WTC11 (cell line): ENCODE measurements around the gene LAMA2. TPM values are rescaled to one million over a fixed set of nuclear protein-coding genes. Genes with fewer than 3 reads are reported as not detected.

Source experiments
- ATAC-seq: fragments of 200-7000 bp; cut with Tn5 transposase; 2 replicates; pipeline ENCODE4 v1.10.0; 2021; ENCODE audit warnings: mild to moderate bottlenecking, moderate library complexity
- CTCF ChIA-PET: fragments of 300-600 bp; sonication (Branson Sonifier 250); formaldehyde crosslinking; loops from one replicate; lab custom pipeline; 2021; ENCODE audit warnings: antibody characterized with exemption; lab: Charles Lee
- POLR2A ChIA-PET: fragments of 350-600 bp; sonication (Branson Sonifier 250); formaldehyde crosslinking; loops from one replicate; lab custom pipeline; 2021; ENCODE audit warnings: antibody characterized with exemption; lab: Charles Lee
- DNase-seq: peaks from one replicate; pipeline ENCODE4 v3.0.0; 2021; ENCODE audit warnings: low spot score
- H3K27ac Mint-ChIP-seq: 2 replicates; pipeline ENCODE4 v1.8.0; 2021; ENCODE audit warnings: mixed read lengths
- H3K27me3 Mint-ChIP-seq: 2 replicates; pipeline ENCODE4 v1.8.0; 2021; ENCODE audit warnings: low read depth, mild to moderate bottlenecking, moderate library complexity, mixed read lengths
- H3K36me3 Mint-ChIP-seq: 2 replicates; pipeline ENCODE4 v1.8.0; 2021; ENCODE audit warnings: mixed read lengths
- H3K4me1 Mint-ChIP-seq: 2 replicates; pipeline ENCODE4 v1.8.0; 2022; ENCODE audit warnings: mixed read lengths
- H3K4me3 Mint-ChIP-seq: 2 replicates; pipeline ENCODE4 v1.8.0; 2021; ENCODE audit warnings: mild to moderate bottlenecking, moderate library complexity, mixed read lengths
- H3K9me3 Mint-ChIP-seq: 2 replicates; pipeline ENCODE4 v1.8.0; 2021; ENCODE audit warnings: mixed read lengths
- CREB1 ChIP-seq: sonication (generic); formaldehyde crosslinking; IDR thresholded peaks from 2 replicates; pipeline ENCODE4 v1.8.0; 2023; ENCODE audit warnings: mild to moderate bottlenecking, missing genetic modification reagents
- CTCF ChIP-seq: fragments of 200-600 bp; IDR thresholded peaks from 2 replicates; pipeline ENCODE4 v1.8.0; 2022; ENCODE audit warnings: antibody characterized with exemption
- ESRRA ChIP-seq: sonication (generic); formaldehyde crosslinking; IDR thresholded peaks from 2 replicates; pipeline ENCODE4 v1.8.1; 2022; ENCODE audit warnings: mild to moderate bottlenecking, missing genetic modification reagents, borderline replicate concordance
- FOXK1 ChIP-seq: sonication (generic); formaldehyde crosslinking; IDR thresholded peaks from 2 replicates; pipeline ENCODE4 v1.8.0; 2022; ENCODE audit warnings: mild to moderate bottlenecking, moderate library complexity, missing genetic modification reagents
- FOXP4 ChIP-seq: sonication (generic); formaldehyde crosslinking; IDR thresholded peaks from 2 replicates; pipeline ENCODE4 v1.8.0; 2022; ENCODE audit warnings: mild to moderate bottlenecking, missing genetic modification reagents
- HMGA2 ChIP-seq: fragments of 250-450 bp; sonication (Bioruptor Pico); IDR thresholded peaks from 2 replicates; pipeline ENCODE4 v1.4.0; 2021; ENCODE audit warnings: mild to moderate bottlenecking, moderate library complexity
- IRF1 ChIP-seq: sonication (generic); formaldehyde crosslinking; IDR thresholded peaks from 2 replicates; pipeline ENCODE4 v1.8.0; 2023; ENCODE audit warnings: missing genetic modification reagents
- IRF2 ChIP-seq: sonication (generic); formaldehyde crosslinking; IDR thresholded peaks from 2 replicates; pipeline ENCODE4 v1.8.0; 2022; ENCODE audit warnings: low read depth, missing genetic modification reagents, borderline replicate concordance
- JUN ChIP-seq: sonication (generic); formaldehyde crosslinking; IDR thresholded peaks from 2 replicates; pipeline ENCODE4 v1.8.0; 2023; ENCODE audit warnings: mild to moderate bottlenecking, missing genetic modification reagents
- MXD4 ChIP-seq: fragments of 250-450 bp; sonication (Bioruptor Pico); IDR thresholded peaks from 2 replicates; pipeline ENCODE4 v1.8.0; 2021; ENCODE audit warnings: mild to moderate bottlenecking, moderate library complexity, borderline replicate concordance
- NFATC4 ChIP-seq: fragments of 250-450 bp; sonication (Bioruptor Pico); IDR thresholded peaks from 2 replicates; pipeline ENCODE4 v1.9.0; 2021; ENCODE audit warnings: mild to moderate bottlenecking
- OVOL2 ChIP-seq: fragments of 250-450 bp; sonication (Bioruptor Pico); IDR thresholded peaks from 2 replicates; pipeline ENCODE4 v1.9.0; 2021; ENCODE audit warnings: mild to moderate bottlenecking, borderline replicate concordance
- PRDM15 ChIP-seq: sonication (generic); formaldehyde crosslinking; IDR thresholded peaks from 2 replicates; pipeline ENCODE4 v1.8.0; 2022; ENCODE audit warnings: missing genetic modification reagents
- PREB ChIP-seq: sonication (generic); formaldehyde crosslinking; IDR thresholded peaks from 2 replicates; pipeline ENCODE4 v1.8.1; 2022; ENCODE audit warnings: mild to moderate bottlenecking, missing genetic modification reagents, moderate library complexity, borderline replicate concordance
- USF1 ChIP-seq: sonication (generic); formaldehyde crosslinking; IDR thresholded peaks from 2 replicates; pipeline ENCODE4 v1.8.0; 2022; ENCODE audit warnings: mild to moderate bottlenecking, missing genetic modification reagents
- ZNF281 ChIP-seq: sonication (generic); formaldehyde crosslinking; IDR thresholded peaks from 2 replicates; pipeline ENCODE4 v1.8.0; 2023; ENCODE audit warnings: mild to moderate bottlenecking, missing genetic modification reagents
- ZSCAN18 ChIP-seq: fragments of 250-450 bp; sonication (Bioruptor Pico); IDR thresholded peaks from 2 replicates; pipeline ENCODE4 v2.1.2; 2022; ENCODE audit warnings: mild to moderate bottlenecking, moderate library complexity
- total RNA-seq: library from RNA; stranded (reverse); gene quantifications from 3 replicates; pipeline ENCODE4 v1.2.3, GENCODE V29; 2021

LAMA2 gene
- total RNA-seq, 1 experiment from 2014 or later = 6.6 TPM

GRCh38 chr6:129262661-129263060 is 379.7 kb downstream of the LAMA2 start (continued):
- no peak for TF ChIP-seq JUN (CRISPR knock-in tag)
- TF ChIP-seq ZSCAN18 = no peak

GRCh38 chr6:129263176-129263575 is 380.2 kb downstream of the LAMA2 start:
- 0 out of 2 replicates have a peak, but pooled peaks cover 3% of the 10 kb centered on the region for H3K4me1 Mint-ChIP-seq
- no peak for ATAC-seq
- no peak overlapping the region for H3K4me3 Mint-ChIP-seq
- no peaks in the 10 kb centered on the region for H3K27me3 Mint-ChIP-seq
- CTCF ChIA-PET = no interaction called here
- H3K9me3 Mint-ChIP-seq = no peaks in the 10 kb centered on the region
- no peak for DNase-seq
- POLR2A ChIA-PET = no interaction called here
- no peaks in the 10 kb centered on the region for H3K36me3 Mint-ChIP-seq
- H3K27ac Mint-ChIP-seq = no peak overlapping the region
- TF ChIP-seq OVOL2 (no peak), ESRRA (no peak), PREB (CRISPR knock-in tag) (no peak)

- H3K4me1 Mint-ChIP-seq = 0 out of 2 replicates have a peak, but pooled peaks cover 3% of the 10 kb centered on the region
- H3K36me3 Mint-ChIP-seq = no peaks in the 10 kb centered on the region
- no peak for DNase-seq
- H3K27me3 Mint-ChIP-seq = no peaks in the 10 kb centered on the region
- CTCF ChIA-PET = no interaction called here
- H3K27ac Mint-ChIP-seq = no peak overlapping the region
- H3K9me3 Mint-ChIP-seq = no peaks in the 10 kb centered on the region
- no peak for ATAC-seq
- H3K4me3 Mint-ChIP-seq = no peak overlapping the region
- POLR2A ChIA-PET = no interaction called here
- TF ChIP-seq FOXP4 (CRISPR knock-in tag) (no peak), HMGA2 (CRISPR knock-in tag) (no peak), CREB1 (CRISPR knock-in tag) (no peak), FOXK1 (CRISPR knock-in tag) (no peak), IRF2 (no peak), MXD4 (CRISPR knock-in tag) (no peak), CTCF (no peak), USF1 (CRISPR knock-in tag) (no peak), ZNF281 (CRISPR knock-in tag) (no peak), IRF1 (CRISPR knock-in tag) (no peak), OVOL2 (no peak), NFATC4 (no peak), PRDM15 (CRISPR knock-in tag) (no peak)
Observed at GRCh38 chr6:129264480-129265045, 381.6 kb downstream of the LAMA2 start.
